ENCODE results near the gene PANX3. TPM values are rescaled to one million over a fixed set of nuclear protein-coding genes. Genes with fewer than 3 reads are reported as not detected.
"Not testable (repeated sequence)": the region's sequence is repeated elsewhere in the genome, so short reads cannot be mapped to it uniquely, and the experiment has no call there.

PANX3 gene
- not detected in 2 replicates for total RNA-seq (2014; rRNA removed; shearing (Covaris generic); ENCODE audit: low replicate concordance)

GRCh38 chr11:124611064-124611463, at the start of gene PANX3:
Gene PANX3, plus strand, starts transcription at chr11:124611428. Its CDS starts 129 bp downstream, at chr11:124611557.
- DNase-seq (ENCODE audit: low read depth): no peak
- in situ Hi-C loops (cut with HindIII; ENCODE audit: low pct_unique_long_range_greater_than_20kb, low sequenced_read_pairs): no loop called here

DNA sequence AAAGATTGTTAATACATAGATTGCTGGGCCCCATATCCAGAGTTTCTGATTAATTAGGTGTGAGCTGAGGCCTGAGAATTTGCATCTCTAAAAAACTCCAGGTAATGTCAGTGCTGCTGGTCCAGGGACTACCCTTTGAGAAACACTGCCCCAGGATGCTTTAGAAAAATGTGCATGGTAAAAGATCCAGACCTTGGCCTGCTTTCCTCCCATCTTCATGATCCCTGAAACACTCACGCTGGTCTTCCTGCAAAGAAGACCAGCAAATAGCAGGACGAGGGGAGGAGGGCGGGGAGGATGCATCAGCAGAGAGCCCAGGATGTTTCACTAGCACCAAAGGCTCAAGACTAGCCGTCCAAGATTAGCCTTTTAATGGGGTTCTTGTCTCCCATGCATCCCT, 41.5 kb upstream of the PANX3 start, which contains the start of gene OR8A1:
Gene OR8A1 (plus strand): TSS at position 301 of the 400 bp plus-strand sequence. CDS start 123 bp downstream, outside the sequence.
- in situ Hi-C loops (cut with HindIII; ENCODE audit: low pct_unique_long_range_greater_than_20kb, low sequenced_read_pairs): no loop called here
- no peak for DNase-seq (ENCODE audit: low read depth)

DNA sequence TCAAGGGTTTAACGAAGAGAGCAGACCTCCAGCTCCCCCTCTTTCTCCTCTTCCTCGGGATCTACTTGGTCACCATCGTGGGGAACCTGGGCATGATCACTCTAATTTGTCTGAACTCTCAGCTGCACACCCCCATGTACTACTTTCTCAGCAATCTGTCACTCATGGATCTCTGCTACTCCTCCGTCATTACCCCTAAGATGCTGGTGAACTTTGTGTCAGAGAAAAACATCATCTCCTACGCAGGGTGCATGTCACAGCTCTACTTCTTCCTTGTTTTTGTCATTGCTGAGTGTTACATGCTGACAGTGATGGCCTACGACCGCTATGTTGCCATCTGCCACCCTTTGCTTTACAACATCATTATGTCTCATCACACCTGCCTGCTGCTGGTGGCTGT, 41.1 kb upstream of the PANX3 start:
- DNase-seq (ENCODE audit: low read depth): no peak
- in situ Hi-C loops (cut with HindIII; ENCODE audit: low pct_unique_long_range_greater_than_20kb, low sequenced_read_pairs): no loop called here

DNA sequence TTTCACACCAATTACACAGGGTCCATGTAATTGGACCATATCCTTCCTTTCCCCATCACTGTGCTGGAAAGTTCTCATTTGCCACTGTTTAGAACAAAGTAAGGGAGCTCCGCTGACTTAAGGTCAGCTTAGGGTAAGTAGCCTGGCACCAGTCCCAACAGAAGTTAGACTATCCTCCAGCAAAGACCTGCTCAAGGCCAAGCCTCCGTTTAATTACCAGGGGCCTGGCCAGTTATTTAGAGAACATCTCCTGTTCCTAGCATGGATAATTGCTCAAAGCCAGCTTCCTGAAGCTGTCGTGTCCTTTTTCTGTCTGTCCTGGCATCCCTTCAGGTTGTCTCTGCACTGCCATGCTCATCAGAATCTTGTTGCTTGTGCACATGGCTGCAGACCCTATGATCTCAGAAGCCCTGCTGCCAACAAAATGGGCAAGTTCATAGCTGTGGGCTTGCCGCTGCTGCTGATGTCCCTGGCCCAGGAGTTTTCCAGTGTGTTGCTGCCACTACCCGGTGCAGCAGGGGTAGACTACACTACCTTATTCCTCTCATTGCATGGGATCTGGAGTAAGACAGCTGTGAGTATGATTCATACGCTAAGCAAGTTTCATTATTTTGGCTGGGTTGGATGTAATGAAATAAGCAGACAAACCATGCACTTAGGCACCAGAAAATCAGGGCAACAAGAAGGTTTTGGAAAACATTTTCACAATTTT, 33.4 kb upstream of the PANX3 start:
- in situ Hi-C loops (cut with HindIII; ENCODE audit: low pct_unique_long_range_greater_than_20kb, low sequenced_read_pairs): no loop called here

GRCh38 chr11:124578761-124579160, 32.5 kb upstream of the PANX3 start:
- DNase-seq (ENCODE audit: low read depth): no peak
- in situ Hi-C loops (cut with HindIII; ENCODE audit: low pct_unique_long_range_greater_than_20kb, low sequenced_read_pairs): no loop called here

More for the DNA sequence above, 33.4 kb upstream of the PANX3 start:
- DNase-seq (ENCODE audit: low read depth): no peak

- in situ Hi-C loops (cut with HindIII; ENCODE audit: low pct_unique_long_range_greater_than_20kb, low sequenced_read_pairs): no loop called here
- DNase-seq (ENCODE audit: low read depth): no peak
Measured at GRCh38 chr11:124581817-124582216, 29.4 kb upstream of the PANX3 start.

GRCh38 chr11:124582565-124582964, 28.7 kb upstream of the PANX3 start:
- in situ Hi-C loops (cut with HindIII; ENCODE audit: low pct_unique_long_range_greater_than_20kb, low sequenced_read_pairs): no loop called here
- DNase-seq (ENCODE audit: low read depth): no peak

- in situ Hi-C loops (cut with HindIII; ENCODE audit: low pct_unique_long_range_greater_than_20kb, low sequenced_read_pairs): no loop called here
- no peak for DNase-seq (ENCODE audit: low read depth)
Measured at GRCh38 chr11:124583781-124584180, 27.4 kb upstream of the PANX3 start.

DNA sequence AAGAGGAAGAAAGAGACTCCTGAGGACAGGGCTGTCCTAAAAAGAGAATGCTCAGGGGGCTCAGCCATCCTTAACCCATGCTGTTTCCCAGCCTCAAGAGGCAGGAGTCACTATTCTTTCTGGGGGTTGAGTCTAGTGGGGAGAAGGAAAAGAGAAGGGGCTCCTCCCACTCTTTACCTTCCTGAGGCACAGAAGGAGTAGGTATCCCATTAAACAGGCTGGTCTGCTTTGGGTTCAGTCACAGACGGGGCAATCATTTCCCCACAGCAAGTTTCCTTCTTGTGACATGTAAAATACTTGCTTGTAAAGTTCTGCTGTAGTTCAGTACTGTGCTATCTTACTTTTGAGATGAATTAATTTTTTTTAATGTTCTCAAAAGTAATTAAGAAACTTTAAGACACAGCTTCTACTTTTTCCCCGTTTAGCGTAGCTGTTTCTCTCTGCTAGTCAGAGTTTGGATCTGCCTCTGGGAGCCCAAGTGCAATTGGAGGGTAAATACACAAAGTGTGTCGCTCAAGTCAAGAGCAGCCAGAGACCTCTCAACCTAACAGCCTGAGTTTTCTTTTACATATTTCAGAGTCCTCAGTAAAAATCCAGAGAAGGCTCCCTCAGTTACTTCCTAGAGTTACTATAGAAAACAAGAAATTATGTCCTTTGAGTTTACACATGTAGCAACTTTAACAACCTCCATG, 26.4 kb upstream of the PANX3 start:
- DNase-seq (ENCODE audit: low read depth): no peak
- in situ Hi-C loops (cut with HindIII; ENCODE audit: low pct_unique_long_range_greater_than_20kb, low sequenced_read_pairs): no loop called here

GRCh38 chr11:124586238-124586860, 24.9 kb upstream of the PANX3 start:
- in situ Hi-C loops (cut with HindIII; ENCODE audit: low pct_unique_long_range_greater_than_20kb, low sequenced_read_pairs): no loop called here
- DNase-seq (ENCODE audit: low read depth): peak; percentile 27

- in situ Hi-C loops (cut with HindIII; ENCODE audit: low pct_unique_long_range_greater_than_20kb, low sequenced_read_pairs): no loop called here
Measured at GRCh38 chr11:124591430-124591829, 19.8 kb upstream of the PANX3 start.

DNA sequence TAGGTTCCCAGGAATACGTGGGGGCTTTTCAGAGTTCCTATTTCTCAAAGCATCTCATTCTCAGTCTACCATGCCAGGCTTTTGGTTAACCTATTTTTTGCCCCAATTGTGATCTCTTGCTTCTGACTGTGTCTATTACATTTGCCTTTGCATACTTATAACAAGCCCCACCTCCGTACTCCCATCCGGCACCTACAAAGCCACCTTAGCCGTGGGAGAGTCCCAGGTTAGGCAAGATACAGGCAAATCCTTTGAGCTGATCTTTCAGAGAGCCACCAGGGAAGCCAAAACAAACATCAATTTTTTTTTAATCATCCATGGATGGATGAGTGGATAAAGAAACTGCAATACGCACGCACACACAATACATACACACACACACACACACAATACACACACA, 18.6 kb upstream of the PANX3 start:
- in situ Hi-C loops (cut with HindIII; ENCODE audit: low pct_unique_long_range_greater_than_20kb, low sequenced_read_pairs): no loop called here
- no peak for DNase-seq (ENCODE audit: low read depth)

More at GRCh38 chr11:124591430-124591829, 19.8 kb upstream of the PANX3 start:
- no peak for DNase-seq (ENCODE audit: low read depth)

DNA sequence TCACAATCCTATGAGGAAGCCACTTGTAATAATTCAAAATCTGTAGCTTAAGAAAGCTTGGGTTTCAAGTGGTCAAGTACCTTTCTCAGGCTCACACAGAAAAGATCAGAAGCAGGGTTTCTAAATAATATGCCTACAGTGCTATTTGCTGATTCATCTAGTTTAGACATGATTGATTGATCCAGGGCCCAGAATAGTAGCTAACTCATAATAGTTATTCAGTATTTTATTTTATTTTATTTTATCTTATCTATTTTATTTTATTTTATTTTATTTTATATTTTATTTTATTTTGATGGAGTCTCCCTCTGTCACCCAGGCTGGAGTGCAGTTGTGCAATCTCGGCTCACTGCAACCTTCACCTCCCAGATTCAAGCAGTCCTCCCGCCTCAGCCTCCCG, 15.9 kb upstream of the PANX3 start:
- in situ Hi-C loops (cut with HindIII; ENCODE audit: low pct_unique_long_range_greater_than_20kb, low sequenced_read_pairs): no loop called here
- no peak for DNase-seq (ENCODE audit: low read depth)

DNA sequence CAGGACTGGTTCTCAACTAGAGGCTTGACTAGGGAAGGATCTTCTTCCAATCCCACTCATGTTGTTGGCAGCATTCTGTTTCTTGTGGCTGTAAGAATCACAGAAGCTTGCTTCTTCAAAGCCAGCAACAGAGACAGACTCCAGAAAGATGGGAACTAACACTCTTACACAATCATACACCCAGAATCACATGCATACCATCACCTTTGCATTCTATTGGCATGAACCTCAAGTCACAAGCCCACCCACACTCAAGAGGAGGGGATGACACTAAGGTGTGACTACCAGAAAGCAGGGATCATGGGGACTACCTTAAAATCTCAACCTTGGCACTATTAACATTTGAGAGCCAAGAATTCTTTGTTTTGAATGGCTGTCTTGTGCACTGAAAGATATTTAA, 13.6 kb upstream of the PANX3 start:
- in situ Hi-C loops (cut with HindIII; ENCODE audit: low pct_unique_long_range_greater_than_20kb, low sequenced_read_pairs): no loop called here

DNA sequence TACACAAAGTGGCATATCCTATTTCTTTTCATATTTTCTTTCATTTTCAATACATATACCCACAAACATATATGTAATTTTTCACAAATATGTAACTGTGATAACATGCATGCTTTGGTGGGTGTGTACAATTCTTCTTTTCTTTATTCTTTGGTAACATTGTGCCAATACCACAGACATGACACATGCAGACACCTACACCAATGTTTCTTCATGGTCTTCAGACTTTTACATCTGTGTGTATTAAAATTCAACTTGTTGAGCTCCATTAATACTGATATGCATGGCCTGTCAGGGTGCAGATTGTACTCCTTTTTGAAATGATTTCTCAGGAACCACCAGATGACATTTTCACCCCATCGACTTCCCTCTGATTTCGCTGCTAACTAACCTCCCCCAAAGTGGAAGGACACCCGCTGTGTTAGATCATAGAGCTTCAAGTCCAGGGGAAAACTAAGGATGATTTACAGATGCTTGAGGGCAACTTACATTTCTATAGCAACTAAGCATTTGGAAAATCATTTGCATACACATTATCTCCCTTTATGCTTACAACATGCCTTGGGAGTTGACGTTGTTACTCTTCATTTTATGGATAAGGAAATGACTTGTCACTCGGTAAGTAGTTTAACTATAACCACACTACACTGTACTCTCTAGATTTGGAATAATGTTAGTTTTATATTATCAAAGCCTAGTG, 10.5 kb upstream of the PANX3 start:
- no peak for DNase-seq (ENCODE audit: low read depth)
- in situ Hi-C loops (cut with HindIII; ENCODE audit: low pct_unique_long_range_greater_than_20kb, low sequenced_read_pairs): no loop called here

More for the DNA sequence above, 13.6 kb upstream of the PANX3 start:
- DNase-seq (ENCODE audit: low read depth): no peak

DNA sequence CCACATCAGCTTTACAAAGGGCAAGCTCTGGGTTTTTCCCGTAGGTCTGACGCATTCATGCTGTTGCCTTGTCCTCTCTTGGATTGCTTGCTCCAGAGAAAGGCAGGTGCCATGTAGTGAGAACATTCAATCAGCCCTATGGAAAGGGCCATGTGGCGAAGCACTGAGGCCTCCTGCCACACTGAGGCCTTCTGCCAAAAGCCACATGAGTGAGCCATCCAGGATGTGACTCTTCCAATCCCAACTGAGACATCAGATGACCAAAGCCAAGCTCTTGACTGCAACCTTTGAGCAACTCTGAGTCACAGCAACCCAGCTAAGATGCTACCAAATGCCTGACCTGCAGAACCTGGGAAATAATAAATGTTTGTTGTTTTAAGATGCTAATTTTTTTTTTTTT, 9.0 kb upstream of the PANX3 start:
- DNase-seq (ENCODE audit: low read depth): no peak
- in situ Hi-C loops (cut with HindIII; ENCODE audit: low pct_unique_long_range_greater_than_20kb, low sequenced_read_pairs): no loop called here

DNA sequence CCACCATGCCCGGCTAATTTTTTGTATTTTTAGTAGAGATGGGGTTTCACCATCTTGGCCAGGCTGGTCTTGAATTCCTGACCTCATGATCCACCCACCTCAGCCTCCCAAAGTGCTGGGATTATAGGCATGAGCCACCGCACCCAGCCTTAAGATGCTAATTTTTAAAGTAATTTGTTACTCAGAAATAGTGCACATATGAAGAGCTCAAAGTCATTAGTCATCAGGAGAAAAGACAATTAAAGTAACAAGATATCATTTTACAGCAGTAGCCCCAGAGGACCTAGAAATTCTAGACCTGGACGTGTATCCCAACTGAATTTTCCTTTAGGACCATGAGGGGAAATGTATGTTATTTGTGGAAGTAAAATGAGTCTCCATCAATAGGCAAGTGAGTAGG, 8.5 kb upstream of the PANX3 start:
- in situ Hi-C loops (cut with HindIII; ENCODE audit: low pct_unique_long_range_greater_than_20kb, low sequenced_read_pairs); DNase-seq (ENCODE audit: low read depth): not testable (repeated sequence)

DNA sequence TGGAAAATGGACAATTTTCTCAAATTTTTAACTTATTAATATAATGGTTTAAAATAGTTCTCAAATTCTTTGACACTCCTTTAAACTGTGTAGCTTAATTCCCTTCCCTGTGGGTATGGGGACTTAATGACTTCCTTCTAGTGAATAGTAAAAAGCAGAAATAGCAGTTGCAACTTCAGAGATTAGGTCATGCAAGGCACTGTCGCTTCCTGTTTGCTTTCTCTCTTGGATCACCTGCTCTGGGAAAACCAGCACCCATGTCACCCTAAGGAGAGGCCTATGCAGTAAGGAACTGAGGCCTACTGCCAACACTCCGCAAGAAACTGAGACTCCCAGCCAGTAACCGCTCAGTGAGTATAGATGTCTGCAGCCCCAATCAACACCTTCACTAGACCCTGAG, 5.5 kb upstream of the PANX3 start:
- in situ Hi-C loops (cut with HindIII; ENCODE audit: low pct_unique_long_range_greater_than_20kb, low sequenced_read_pairs): no loop called here
- DNase-seq (ENCODE audit: low read depth): no peak

DNA sequence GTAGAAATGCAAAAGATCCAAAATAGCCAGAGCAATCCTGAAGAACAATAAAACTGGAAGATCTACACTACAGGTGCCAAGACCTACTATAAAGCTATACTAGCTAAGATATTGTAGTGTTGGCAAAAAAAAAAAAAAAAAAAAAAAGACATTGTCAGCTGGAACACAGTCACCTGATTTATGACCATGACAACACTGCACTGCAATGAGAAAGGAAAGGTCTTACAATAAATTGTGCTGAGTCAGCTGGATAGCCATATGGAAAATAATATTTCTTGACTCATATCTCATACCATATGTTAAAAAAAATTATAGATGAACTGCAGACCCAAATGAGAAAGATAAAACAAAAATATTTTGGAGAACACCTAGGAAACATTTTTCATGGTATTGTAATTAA, 3.1 kb upstream of the PANX3 start:
- in situ Hi-C loops (cut with HindIII; ENCODE audit: low pct_unique_long_range_greater_than_20kb, low sequenced_read_pairs): no loop called here
- DNase-seq (ENCODE audit: low read depth): no peak

Measured in Caki2 (cell line).